H1 (cell line): ENCODE measurements around the gene C19orf85. TPM values are rescaled to one million over a fixed set of nuclear protein-coding genes. Genes with fewer than 3 reads are reported as not detected.

Experiments used
- CHD2 ChIP-seq: IDR thresholded peaks from 2 replicates; pipeline ENCODE4 v1.6.1; 2012; ENCODE audit warnings: low read length, improper control_type of control experiment
- FOSL1 ChIP-seq: IDR thresholded peaks from 2 replicates; pipeline ENCODE4 v1.6.1; 2011; ENCODE audit warnings: mild to moderate bottlenecking, low read depth, low read length, moderate library complexity; ENCODE audit not compliant: insufficient read depth
- GTF2F1 ChIP-seq: IDR thresholded peaks from 2 replicates; pipeline ENCODE4 v1.6.1; 2012; ENCODE audit warnings: low read depth, low read length, improper control_type of control experiment, borderline replicate concordance
- HDAC2 ChIP-seq, 2 experiments: fragments of 300-600 bp in 1 of 2; sonication (generic) in 1 of 2; IDR thresholded peaks; 2 replicates each; pipeline ENCODE4 v1.6.1; 2011 to 2012; ENCODE audit warnings: low read depth in 2 of 2, low read length in 2 of 2, mild to moderate bottlenecking in 2 of 2, moderate library complexity in 2 of 2, borderline replicate concordance in 1 of 2, inconsistent platforms in 1 of 2
- KDM1A ChIP-seq: fragments of 200-600, 300-600 bp; sonication (generic); IDR thresholded peaks from 2 replicates; pipeline ENCODE4 v1.7.1; 2016; ENCODE audit warnings: mild to moderate bottlenecking, low read length, borderline replicate concordance
- NANOG ChIP-seq: IDR thresholded peaks from 2 replicates; pipeline ENCODE4 v1.6.1; 2011; ENCODE audit warnings: low read length, low read depth, mild to moderate bottlenecking, inconsistent platforms; ENCODE audit not compliant: insufficient read depth, poor library complexity, severe bottlenecking
- NRF1 ChIP-seq: IDR thresholded peaks from 2 replicates; pipeline ENCODE4 v1.6.1; 2011; ENCODE audit warnings: mild to moderate bottlenecking, low read depth, low read length, improper control_type of control experiment
- PHF8 ChIP-seq: fragments of 200-600 bp; sonication (generic); conservative IDR thresholded peaks from 2 replicates; pipeline ENCODE4 v1.7.1; 2012; ENCODE audit warnings: low read depth, mild to moderate bottlenecking, inconsistent platforms, low read length, moderate library complexity
- RBBP5 ChIP-seq: IDR thresholded peaks from 2 replicates; pipeline ENCODE4 v1.7.1; 2012; ENCODE audit warnings: low read depth, mild to moderate bottlenecking, inconsistent platforms, low read length, moderate library complexity, borderline replicate concordance
- RNF2 ChIP-seq: fragments of 200-900, 300-1000 bp; sonication (generic); IDR thresholded peaks from 2 replicates; pipeline ENCODE4 v1.7.1; 2016; ENCODE audit warnings: borderline replicate concordance, low read depth, mild to moderate bottlenecking, antibody characterized with exemption, low read length; ENCODE audit not compliant: poor library complexity, severe bottlenecking; ENCODE audit errors: missing control alignments
- SIN3A ChIP-seq, 2 experiments: IDR thresholded peaks in 1 of 2; conservative IDR thresholded peaks in 1 of 2; 2 replicates each; pipeline ENCODE4 v1.6.1; 2011 to 2012; ENCODE audit warnings: low read length in 2 of 2, improper control_type of control experiment in 1 of 2, low read depth in 1 of 2, mild to moderate bottlenecking in 1 of 2
- SIX5 ChIP-seq: IDR thresholded peaks from 2 replicates; pipeline ENCODE4 v1.6.1; 2011; ENCODE audit warnings: mild to moderate bottlenecking, low read depth, low read length
- SP1 ChIP-seq: IDR thresholded peaks from 2 replicates; pipeline ENCODE4 v1.6.1; 2011; ENCODE audit warnings: low read depth, low read length
- SP2 ChIP-seq: IDR thresholded peaks from 2 replicates; pipeline ENCODE4 v1.6.1; 2012; ENCODE audit warnings: mild to moderate bottlenecking, low read length, inconsistent platforms
- SRF ChIP-seq: IDR thresholded peaks from 2 replicates; pipeline ENCODE4 v1.6.1; 2011; ENCODE audit warnings: mild to moderate bottlenecking, low read depth, low read length, moderate library complexity
- TAF1 ChIP-seq: IDR thresholded peaks from 2 replicates; pipeline ENCODE4 v1.6.1; 2011; ENCODE audit warnings: mild to moderate bottlenecking, low read depth, low read length
- polyA plus RNA-seq, 7 experiments: library from polyadenylated mRNA; depleted of rRNA in 3 of 7; stranded (reverse) in 5 of 7; unstranded in 2 of 7; fragments of >200 nt in 5 of 7; fragments of 200-250 nt in 2 of 7; gene quantifications; 1 replicate in 5 of 7; 2 replicates in 1 of 7; 4 replicates in 1 of 7; pipeline versions ENCODE4 v1.2.1 to v1.2.3, GENCODE V29; 2011 to 2013; ENCODE audit warnings: missing spikeins in 2 of 7, mixed read lengths in 2 of 7
- total RNA-seq: library from RNA; stranded (reverse); fragmentation: NEBNext Ultra II Directional; extraction: Animal tissue kit (Norgen Biotek cat#: 25700); gene quantifications from 2 replicates; pipeline ENCODE4 v1.2.1, GENCODE V29; 2021
- TF ChIP-seq, protein P1 (sequence below): IDR thresholded peaks from 2 replicates; pipeline ENCODE4 v1.6.1; 2011; ENCODE audit warnings: low read depth, mild to moderate bottlenecking, low read length; ENCODE audit not compliant: insufficient read depth
- TF ChIP-seq, protein P2 (sequence below), 3 experiments: IDR thresholded peaks; 1 replicate in 2 of 3; 2 replicates in 1 of 3; pipeline versions ENCODE4 v1.5.1 to v1.6.1; 2011; ENCODE audit warnings: low read length in 3 of 3, mild to moderate bottlenecking in 3 of 3, inconsistent platforms in 2 of 3, low read depth in 1 of 3, moderate library complexity in 1 of 3; ENCODE audit not compliant: insufficient read depth in 1 of 3; ENCODE audit errors: control extremely low read depth in 1 of 3

Gene C19orf85
- total and polyA plus RNA-seq, 2 of the 8 experiments (the other 6 are each of a cell fraction or from before 2014, with no cell fraction given): 2.2 to 3.2 TPM

DNA sequence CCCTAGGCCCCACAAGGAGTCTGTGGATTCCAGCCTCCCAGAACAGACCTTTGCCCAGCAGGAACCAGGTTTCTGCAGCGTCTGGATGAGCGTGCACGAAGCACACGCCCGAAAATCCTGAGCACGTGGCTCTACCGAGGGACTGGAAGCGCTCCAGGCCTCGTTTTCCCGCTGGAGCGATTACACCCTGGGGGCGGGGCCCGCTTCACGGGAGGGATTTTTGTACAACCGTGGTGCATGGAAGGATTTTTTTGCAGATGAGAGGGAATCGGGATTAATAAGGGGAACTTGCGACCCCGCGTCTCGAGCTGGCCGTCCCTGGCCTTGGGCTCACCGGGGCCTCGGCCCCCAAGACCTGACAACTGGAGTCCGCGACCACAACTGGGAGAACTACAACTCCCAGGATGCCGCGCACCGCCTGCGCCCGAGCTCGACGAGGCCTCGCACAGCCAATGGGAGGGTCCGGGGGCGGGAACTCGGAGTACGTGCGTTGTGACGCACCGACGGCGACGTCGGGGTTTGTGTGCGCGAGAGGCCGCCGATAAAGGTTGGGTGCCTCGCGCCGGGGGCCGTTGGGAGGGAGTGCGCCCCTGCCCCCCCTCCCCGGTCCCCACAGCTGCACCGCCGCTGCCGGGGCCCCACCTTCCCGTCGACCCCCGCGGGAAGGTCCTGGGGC is 11.7 kb upstream of the C19orf85 start, which contains the start of gene ZNF628 (continued):
- TF ChIP-seq FOSL1 (no peak), HDAC2 (IDR thresholded peaks at IDR 0.05; ENCODE audit: borderline replicate concordance in 1 of 2, low read depth in 2 of 2, low read length in 2 of 2) (0 out of 4 replicates have a peak, but pooled peaks of 1 of the 2 experiments have one; percentile 85), PHF8 (peak; percentile 63), SP1 (peak; percentile 85), NRF1 (no peak), GTF2F1 (peak; percentile 45; the same call in 1 of the 2 replicates), SIN3A (conservative IDR thresholded peaks at IDR 0.05 in 1 of 2, IDR thresholded peaks at IDR 0.05 in 1 of 2; ENCODE audit: low read depth in 1 of 2, low read length in 2 of 2) (peak; percentile 36 to 74; a peak in 1 of 4 replicates), KDM1A (no peak), NANOG (no peak), TAF1 (peak; percentile 41; the same call in 1 of the 2 replicates), CHD2 (peak; percentile 43; the same call in 1 of the 2 replicates), SIX5 (peak; percentile 73), RNF2 (peak; percentile 44), RBBP5 (no peak), SP2 (no peak), SRF (peak; percentile 56; the same call in 1 of the 2 replicates)
- TF ChIP-seq, protein P1, sequence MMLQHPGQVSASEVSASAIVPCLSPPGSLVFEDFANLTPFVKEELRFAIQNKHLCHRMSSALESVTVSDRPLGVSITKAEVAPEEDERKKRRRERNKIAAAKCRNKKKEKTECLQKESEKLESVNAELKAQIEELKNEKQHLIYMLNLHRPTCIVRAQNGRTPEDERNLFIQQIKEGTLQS: peak; percentile 90
- TF ChIP-seq, protein P2, sequence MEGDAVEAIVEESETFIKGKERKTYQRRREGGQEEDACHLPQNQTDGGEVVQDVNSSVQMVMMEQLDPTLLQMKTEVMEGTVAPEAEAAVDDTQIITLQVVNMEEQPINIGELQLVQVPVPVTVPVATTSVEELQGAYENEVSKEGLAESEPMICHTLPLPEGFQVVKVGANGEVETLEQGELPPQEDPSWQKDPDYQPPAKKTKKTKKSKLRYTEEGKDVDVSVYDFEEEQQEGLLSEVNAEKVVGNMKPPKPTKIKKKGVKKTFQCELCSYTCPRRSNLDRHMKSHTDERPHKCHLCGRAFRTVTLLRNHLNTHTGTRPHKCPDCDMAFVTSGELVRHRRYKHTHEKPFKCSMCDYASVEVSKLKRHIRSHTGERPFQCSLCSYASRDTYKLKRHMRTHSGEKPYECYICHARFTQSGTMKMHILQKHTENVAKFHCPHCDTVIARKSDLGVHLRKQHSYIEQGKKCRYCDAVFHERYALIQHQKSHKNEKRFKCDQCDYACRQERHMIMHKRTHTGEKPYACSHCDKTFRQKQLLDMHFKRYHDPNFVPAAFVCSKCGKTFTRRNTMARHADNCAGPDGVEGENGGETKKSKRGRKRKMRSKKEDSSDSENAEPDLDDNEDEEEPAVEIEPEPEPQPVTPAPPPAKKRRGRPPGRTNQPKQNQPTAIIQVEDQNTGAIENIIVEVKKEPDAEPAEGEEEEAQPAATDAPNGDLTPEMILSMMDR (IDR thresholded peaks at IDR 0.05; ENCODE audit: control extremely low read depth in 1 of 3, insufficient read depth in 1 of 3, low read depth in 1 of 3, low read length in 3 of 3): no peak
